Progenitor cell of endocrine pancreas (in vitro differentiated cells): Measurements from ENCODE around the gene CD8B2. TPM values are rescaled to one million over a fixed set of nuclear protein-coding genes. Genes with fewer than 3 reads are reported as not detected.
A peak's percentile ranks its signal among the peaks of the same experiment; 100 is the strongest.
"Not testable (repeated sequence)": the region's sequence is repeated elsewhere in the genome, so short reads cannot be mapped to it uniquely, and the experiment has no call there.

ENCODE experiments used
- DNase-seq: peaks from one replicate; pipeline ENCODE4 v3.0.0; 2021; ENCODE audit warnings: low spot score; ENCODE audit not compliant: unreplicated experiment
- H3K27ac Mint-ChIP-seq: 2 replicates; pipeline ENCODE4 v1.8.0; 2021; ENCODE audit warnings: mild to moderate bottlenecking, moderate library complexity, mixed read lengths
- H3K27me3 Mint-ChIP-seq: 2 replicates; pipeline ENCODE4 v1.8.0; 2021; ENCODE audit warnings: mixed read lengths
- H3K36me3 Mint-ChIP-seq: 2 replicates; pipeline ENCODE4 v1.8.0; 2022; ENCODE audit warnings: mixed read lengths; ENCODE audit not compliant: insufficient read depth
- H3K4me1 Mint-ChIP-seq: 2 replicates; pipeline ENCODE4 v1.8.0; 2021; ENCODE audit warnings: low read depth, mixed read lengths
- H3K4me3 Mint-ChIP-seq: 2 replicates; pipeline ENCODE4 v1.8.0; 2021; ENCODE audit warnings: low read depth, mild to moderate bottlenecking, moderate library complexity, mixed read lengths
- H3K9me3 Mint-ChIP-seq: 2 replicates; pipeline ENCODE4 v1.8.0; 2021; ENCODE audit warnings: low read depth, mixed read lengths
- CTCF ChIP-seq: fragments of 200-600 bp; sonication (generic); IDR thresholded peaks from one replicate; pipeline ENCODE4 v1.5.0; 2021; ENCODE audit warnings: antibody characterized with exemption, mild to moderate bottlenecking; ENCODE audit not compliant: unreplicated experiment
- total RNA-seq: library from RNA; stranded (reverse); gene quantifications from 2 replicates; pipeline ENCODE4 v1.2.1, GENCODE V29; 2021

CD8B2 gene
- total RNA-seq, 1 donor from 2014 or later, result not detected

- Mint-ChIP-seq H3K27ac (no peak overlapping the region), H3K9me3 (peaks cover 9% of the 10 kb centered on the region), H3K36me3 (peaks cover 2% of the 10 kb centered on the region), H3K4me3 (no peak overlapping the region), H3K27me3 (no peaks in the 10 kb centered on the region), H3K4me1 (peaks cover 9% of the 10 kb centered on the region)
- TF ChIP-seq CTCF, result no peak
- no peak for DNase-seq
Measured at GRCh38 chr2:106552921-106553320, 65.8 kb downstream of the CD8B2 start.

DNA sequence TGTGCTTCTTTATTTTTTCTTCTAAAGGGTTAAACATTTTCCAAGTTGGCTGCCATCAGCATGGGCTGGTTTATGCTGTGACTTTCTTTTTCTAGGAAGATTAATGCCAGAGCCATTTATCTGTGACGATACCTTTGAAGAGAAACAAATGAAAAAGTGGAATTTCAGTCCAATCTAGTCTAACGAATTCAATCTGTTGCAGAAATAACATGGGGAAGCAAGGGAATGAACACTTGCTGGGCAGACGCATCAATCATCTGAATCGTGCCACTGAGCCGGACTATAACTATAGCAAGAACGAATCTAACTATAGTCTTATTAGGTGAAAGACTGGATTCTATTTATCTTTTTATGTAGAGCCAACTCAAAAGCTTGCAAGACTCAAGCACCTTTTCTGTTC, 66.2 kb downstream of the CD8B2 start:
- H3K36me3 Mint-ChIP-seq, result peaks cover 2% of the 10 kb centered on the region
- H3K4me3 Mint-ChIP-seq, result no peak overlapping the region

GRCh38 chr2:106554411-106554810, 67.2 kb downstream of the CD8B2 start:
- TF ChIP-seq CTCF, result no peak
- peaks cover 2% of the 10 kb centered on the region for H3K36me3 Mint-ChIP-seq
- no peak for DNase-seq
- no peak overlapping the region for H3K4me3 Mint-ChIP-seq
- H3K27me3 Mint-ChIP-seq, result no peaks in the 10 kb centered on the region
- H3K9me3 Mint-ChIP-seq, result peaks cover 9% of the 10 kb centered on the region
- H3K27ac Mint-ChIP-seq, result no peak overlapping the region
- peaks cover 9% of the 10 kb centered on the region for H3K4me1 Mint-ChIP-seq

More for the DNA sequence above, 66.2 kb downstream of the CD8B2 start:
- Mint-ChIP-seq H3K9me3 (peaks cover 9% of the 10 kb centered on the region), H3K27me3 (no peaks in the 10 kb centered on the region), H3K4me1 (peaks cover 9% of the 10 kb centered on the region), H3K27ac (no peak overlapping the region)
- no peak for DNase-seq
- no peak for TF ChIP-seq CTCF

DNA sequence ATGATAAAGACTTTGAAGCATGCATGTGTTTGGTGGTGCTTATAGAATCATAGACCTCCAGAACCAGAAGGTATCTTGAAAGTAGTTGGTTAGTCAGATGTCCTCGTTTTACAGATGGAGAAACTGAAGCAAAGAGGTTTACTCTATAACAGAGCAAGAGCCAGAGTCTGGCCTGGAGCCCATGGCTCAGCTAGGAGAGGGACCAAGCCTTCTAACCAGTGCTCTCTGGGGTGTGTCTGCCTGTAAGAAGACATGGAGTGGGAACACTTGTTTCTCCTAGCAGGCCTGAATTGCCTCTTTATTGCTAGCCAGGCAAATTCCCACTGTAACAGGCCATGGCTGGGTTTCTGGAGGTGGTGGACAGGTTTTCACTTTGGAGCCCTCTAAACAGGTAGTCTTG, 67.9 kb downstream of the CD8B2 start:
- Mint-ChIP-seq H3K27me3 (no peaks in the 10 kb centered on the region), H3K4me3 (no peak overlapping the region), H3K9me3 (peaks cover 14% of the 10 kb centered on the region), H3K4me1 (peaks cover 9% of the 10 kb centered on the region), H3K36me3 (peaks cover 2% of the 10 kb centered on the region), H3K27ac (no peak overlapping the region)
- TF ChIP-seq CTCF, result no peak
- DNase-seq, result no peak

DNA sequence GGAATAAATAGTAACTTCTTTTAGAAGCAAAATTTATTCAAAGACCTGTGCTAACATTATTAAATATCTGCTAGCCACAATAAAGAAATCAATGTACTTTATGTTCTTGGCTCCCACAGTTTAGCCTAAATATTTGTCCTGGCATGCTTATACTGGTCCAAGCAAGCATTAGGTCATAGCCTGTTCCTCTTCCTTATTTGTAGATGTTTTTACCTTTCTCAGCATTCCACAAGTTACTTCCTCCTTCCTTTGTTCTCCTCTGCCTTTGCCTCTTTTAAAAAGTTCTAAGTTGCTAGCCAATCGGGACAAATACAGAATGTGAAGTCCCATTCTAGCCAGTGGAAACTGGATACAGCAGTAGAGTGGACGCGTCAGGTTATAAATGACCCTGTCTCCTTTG, 72.6 kb downstream of the CD8B2 start:
- peak overlapping the region; percentile 27 for H3K27ac Mint-ChIP-seq
- H3K4me3 Mint-ChIP-seq, H3K27me3 Mint-ChIP-seq, DNase-seq, H3K36me3 Mint-ChIP-seq, H3K4me1 Mint-ChIP-seq: not testable (repeated sequence)
- H3K9me3 Mint-ChIP-seq, result peaks cover 14% of the 10 kb centered on the region

- no peak for TF ChIP-seq CTCF
- Mint-ChIP-seq H3K27me3 (peaks cover 3% of the 10 kb centered on the region), H3K9me3 (peaks cover 10% of the 10 kb centered on the region), H3K4me1 (no peaks in the 10 kb centered on the region), H3K27ac (no peak overlapping the region), H3K4me3 (no peak overlapping the region), H3K36me3 (peaks cover 2% of the 10 kb centered on the region)
- DNase-seq, result no peak
Measured at GRCh38 chr2:106560773-106561172, 73.6 kb downstream of the CD8B2 start.
